GM04503 (cell line): Measurements from ENCODE around the gene ZNF48.
"Not testable (repeated sequence)": the region's sequence is repeated elsewhere in the genome, so short reads cannot be mapped to it uniquely, and the experiment has no call there.

Source experiments
- DNase-seq: peaks from one replicate; pipeline ENCODE4 v3.0.0-alpha.2; 2012; ENCODE audit warnings: low read depth

The ZNF48 gene

DNA sequence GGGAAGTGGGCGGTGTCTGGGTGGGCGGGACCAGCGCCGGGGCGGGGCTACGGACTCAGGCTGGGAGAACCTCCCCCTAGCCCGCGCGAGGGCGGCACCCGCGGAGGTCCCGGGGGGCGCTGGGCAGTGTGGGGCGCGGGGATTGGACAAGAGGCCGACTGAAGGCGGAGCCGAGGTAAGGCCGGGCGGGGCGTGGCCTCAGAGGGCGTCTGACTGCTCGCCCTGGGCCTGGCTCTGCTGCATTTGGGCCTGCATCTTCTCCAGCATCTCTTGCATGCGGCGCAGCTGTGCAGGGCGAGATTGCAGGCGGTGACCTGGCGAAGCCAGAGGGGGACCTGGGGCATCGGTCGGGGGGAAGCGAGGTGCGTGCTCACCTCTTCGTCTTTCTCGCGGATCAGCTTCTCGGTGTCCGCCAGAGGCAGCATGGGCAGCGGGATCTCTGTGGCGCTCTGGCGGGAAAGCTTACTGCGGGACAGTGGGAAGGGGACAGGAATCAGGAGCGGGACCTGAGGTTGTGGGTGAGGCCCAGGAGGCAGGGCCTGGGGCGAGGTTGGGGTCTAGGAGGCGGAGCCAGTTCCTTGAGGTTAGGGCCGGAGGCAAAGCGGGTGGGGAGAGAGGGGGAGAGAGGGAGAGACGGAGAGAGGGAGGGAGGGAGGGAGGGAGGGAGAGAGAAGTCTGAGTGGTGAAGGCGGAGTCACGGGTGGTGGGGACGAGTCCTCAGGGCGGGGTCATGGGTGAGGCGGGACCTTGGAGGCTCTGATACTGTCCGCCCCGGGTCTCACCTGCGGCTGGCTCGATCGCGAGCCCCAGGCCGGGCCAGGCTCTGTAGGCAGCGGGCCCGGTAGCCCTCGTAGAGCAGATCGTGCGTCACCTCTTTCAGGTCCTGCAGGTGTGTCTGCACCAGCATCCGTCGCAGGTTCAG is 16.7 kb upstream of the ZNF48 start:
- peak; percentile 72 for DNase-seq

GRCh38 chr16:30379158-30379783 is 15.9 kb upstream of the ZNF48 start:
- DNase-seq = no peak

DNA sequence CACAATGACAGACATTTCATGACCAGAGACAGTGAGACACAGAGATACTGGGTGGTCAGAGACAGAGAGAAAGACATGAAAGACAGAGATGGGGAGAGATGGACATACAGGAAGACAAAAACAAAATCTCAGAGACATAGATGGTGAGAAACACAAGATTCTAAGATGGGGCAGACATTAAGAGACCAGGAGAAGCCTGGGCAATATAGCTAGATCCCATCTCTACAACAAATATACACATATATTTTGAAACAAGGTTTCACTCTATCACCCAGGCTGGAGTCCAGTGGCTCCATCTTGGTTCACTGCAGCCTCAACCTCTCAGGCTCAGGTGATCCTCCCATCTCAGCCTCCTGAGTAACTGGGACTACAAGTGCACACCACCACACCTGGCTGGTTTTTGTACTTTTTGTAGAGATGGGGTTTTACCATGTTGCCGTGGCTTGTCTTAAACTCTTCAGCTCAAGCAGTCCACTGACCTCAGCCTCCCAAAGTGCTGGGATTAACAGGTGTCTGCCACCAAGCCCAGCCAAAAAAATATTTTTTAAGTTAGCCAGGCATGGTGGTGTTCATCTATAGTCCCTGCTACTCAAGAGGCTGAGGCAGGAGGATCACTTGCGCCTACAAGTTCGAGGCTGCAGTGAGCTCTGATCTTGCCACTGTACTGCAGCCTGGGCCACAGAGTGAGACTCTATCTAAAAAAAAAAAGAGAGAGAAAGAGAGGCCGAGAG is 15.0 kb upstream of the ZNF48 start:
- DNase-seq = no peak

DNA sequence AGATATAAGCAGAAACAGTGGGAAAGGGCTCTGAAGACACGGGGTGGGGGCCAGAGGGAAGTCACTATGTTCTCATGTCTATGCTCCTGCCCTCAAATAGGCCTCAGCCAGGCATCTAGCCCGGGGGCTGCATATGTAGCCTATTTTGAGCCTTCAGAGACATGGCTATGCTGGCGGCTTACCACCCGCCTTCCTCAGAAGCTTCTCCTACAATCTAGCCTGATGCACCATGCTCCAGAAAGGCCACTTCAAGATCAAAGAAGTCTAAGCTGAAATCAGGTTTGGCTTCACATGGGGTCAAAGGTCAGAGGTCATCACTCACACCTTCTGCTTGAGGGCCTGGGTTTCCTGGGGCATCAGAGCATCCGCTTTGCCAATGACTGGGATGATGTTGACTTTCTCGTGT is 14.4 kb upstream of the ZNF48 start:
- DNase-seq = no peak

DNA sequence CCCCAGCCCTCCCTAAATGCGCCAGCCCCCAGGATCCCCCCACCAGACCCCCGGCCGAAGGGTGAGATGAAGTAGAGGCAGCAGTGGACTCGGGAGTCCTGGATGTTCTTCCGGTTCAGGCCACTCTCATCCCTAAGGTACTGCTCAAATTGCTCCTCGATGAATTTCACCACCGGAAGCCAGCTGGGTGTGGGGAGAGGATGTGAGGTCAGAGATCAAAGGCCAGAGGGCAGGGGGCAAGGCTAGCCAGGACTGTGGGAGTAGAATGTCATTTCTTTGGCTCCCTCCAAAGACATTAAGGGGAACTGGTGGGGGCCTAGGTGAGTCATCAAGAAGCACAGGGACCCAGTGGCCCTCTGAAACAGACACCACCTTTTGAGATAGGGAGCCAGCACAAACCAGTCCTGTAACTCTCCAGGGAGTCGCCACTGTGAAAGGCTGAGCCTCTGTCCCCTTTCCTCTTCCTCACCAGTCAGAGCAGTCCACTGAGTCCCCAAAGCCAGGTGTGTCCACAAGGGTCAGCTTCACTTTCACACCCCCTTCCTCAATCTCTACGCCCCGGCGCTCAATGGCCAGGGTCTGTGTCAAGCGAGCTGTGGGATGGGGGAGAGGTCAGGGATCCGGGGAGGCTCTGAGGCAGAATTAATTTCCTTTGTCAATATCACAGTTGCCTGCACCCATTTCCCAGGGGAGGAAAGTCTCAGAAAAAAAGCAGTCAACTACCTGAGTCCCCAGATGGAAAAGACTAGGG is 13.8 kb upstream of the ZNF48 start:
- DNase-seq = no peak

- no peak for DNase-seq
Observed at GRCh38 chr16:30382111-30382881, 12.9 kb upstream of the ZNF48 start, which contains the start of gene SEPTIN1. SEPTIN1 (minus strand) TSS chr16:30382561; CDS start chr16:30382542, 19 bp downstream.

GRCh38 chr16:30383521-30383920 is 11.7 kb upstream of the ZNF48 start:
- no peak for DNase-seq

DNA sequence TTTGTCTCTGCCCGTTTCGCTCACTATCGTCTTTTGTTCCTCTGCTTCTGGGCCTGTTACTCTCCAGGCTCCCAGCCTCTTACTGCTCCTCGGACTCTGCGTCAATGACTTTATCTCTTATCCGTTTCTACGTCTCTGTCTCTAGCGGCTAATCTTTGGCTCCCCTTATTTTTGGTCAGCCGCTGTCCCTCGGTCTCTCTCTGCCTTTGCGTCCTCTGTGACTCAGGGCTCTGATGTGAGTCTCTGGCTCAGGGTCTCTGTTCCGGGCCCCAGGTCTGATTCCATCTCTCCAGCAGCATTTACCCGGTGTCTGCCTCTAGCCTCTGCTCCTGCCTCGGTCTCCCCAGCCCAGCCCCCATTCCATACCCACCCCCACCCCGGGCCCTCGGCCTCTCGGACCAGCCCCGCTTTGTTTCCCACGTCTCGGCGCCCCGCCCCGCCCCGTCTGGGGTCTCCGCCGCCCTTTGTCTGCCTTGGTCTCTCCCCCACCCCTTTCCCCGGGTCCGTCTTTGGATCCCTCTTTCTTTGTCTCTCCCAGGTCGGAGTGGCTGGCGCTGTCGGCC is 547 bp upstream of the ZNF48 start:
- no peak for DNase-seq

DNA sequence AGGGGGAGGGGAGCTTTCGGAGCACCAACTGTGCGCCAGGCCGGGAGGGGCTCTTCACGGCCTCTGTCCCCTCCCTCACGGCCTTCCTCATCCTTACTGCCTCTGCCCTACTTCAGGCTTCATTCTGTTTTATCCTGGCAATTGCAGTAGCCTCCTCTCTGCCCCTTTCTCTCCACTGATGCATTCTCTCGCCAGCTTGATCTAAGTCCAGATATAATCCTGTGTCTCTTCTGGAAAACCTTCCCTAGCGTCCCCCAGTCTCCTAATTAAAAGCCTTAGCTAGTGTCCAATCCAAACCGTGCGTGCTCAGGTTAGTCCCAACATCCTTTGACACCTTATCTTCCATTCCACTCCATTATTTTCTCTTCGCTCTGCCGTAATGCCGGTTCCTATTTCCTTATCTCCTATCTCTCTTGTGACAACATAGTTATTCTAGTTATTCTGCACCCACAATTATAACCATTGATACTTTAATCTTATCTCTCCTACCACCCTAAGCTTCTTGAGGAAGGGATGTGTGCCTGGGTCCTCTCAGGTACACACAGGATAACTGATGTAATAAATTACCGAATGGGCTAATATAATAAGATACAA is 869 bp downstream of the ZNF48 start:
- no peak for DNase-seq

GRCh38 chr16:30396627-30397026 is 1.4 kb downstream of the ZNF48 start:
- not testable (repeated sequence) for DNase-seq

DNA sequence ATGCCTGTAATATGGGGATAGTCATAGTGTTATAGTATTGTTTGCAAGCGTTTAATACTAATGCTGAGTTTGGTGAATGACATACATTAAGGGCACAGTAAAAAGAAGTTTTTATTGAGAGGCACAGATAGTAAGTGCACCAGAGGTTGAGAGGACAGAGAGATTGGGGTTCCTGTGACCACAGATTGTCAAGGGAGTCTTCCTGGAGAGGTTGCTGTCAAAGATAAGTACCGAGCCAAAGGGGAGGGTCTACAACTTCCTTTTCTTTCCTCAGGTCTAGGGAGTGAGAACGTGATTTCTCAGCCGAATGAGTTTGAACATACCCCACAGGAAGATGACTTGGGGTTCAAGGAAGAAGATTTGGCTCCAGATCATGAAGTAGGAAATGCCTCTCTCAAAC is 1.8 kb downstream of the ZNF48 start:
- DNase-seq = no peak

DNA sequence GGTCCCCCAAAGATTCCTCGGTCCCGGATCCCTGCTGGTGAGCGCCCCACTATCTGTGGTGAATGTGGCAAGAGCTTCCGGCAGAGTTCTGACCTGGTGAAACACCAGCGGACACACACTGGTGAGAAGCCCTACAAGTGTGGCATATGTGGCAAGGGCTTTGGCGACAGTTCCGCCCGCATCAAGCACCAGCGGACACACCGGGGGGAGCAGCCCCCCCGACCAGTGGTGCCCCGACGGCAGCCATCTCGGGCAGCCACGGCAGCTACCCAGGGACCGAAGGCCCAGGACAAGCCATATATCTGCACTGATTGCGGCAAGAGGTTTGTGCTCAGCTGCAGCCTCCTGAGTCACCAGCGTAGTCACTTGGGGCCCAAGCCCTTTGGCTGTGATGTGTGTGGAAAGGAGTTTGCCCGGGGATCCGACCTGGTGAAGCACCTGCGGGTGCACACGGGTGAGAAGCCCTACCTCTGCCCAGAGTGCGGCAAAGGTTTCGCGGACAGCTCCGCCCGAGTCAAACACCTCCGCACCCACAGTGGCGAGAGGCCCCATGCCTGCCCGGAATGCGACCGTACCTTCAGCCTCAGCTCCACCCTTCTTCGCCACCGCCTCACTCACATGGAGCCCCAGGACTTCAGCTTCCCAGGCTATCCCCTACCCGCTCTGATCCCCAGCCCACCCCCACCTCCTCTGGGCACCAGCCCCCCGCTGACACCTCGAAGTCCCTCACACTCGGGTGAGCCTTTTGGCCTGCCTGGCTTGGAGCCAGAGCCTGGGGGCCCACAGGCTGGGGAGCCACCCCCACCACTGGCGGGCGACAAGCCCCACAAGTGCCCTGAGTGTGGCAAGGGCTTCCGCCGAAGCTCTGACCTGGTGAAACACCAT is 2.8 kb downstream of the ZNF48 start:
- no peak for DNase-seq

GRCh38 chr16:30398661-30399434 is 3.6 kb downstream of the ZNF48 start:
- DNase-seq = no peak

GRCh38 chr16:30399435-30400186 is 4.4 kb downstream of the ZNF48 start:
- no peak for DNase-seq

- DNase-seq = no peak
Observed at GRCh38 chr16:30401768-30402425, 6.7 kb downstream of the ZNF48 start.

DNA sequence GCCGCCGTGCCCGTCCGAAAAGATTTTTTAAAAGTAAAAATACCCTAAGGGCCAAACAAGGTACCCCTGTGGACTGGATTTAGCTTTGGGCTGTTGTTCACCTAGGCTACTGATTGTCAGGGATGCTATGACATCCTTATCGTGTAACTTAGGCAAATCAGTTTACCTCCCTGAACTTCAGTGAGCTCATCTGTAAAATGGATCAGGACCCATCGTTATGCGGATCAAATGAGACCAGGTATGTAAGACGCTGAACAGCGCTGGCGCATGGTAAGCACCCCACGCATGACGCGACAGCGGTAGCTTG is 11.5 kb downstream of the ZNF48 start:
- DNase-seq = no peak

- peak; percentile 47 for DNase-seq
Observed at GRCh38 chr16:30407102-30407803, 12.0 kb downstream of the ZNF48 start, which contains the start of gene ZNF771. ZNF771 (plus strand) TSS chr16:30407606; CDS start chr16:30408054, 448 bp downstream.
